CD4-positive, alpha-beta T cell treated with Interleukin-6 for 4 hours (primary cell): ENCODE measurements around the gene EPG5.
"Not testable (repeated sequence)": the region's sequence is repeated elsewhere in the genome, so short reads cannot be mapped to it uniquely, and the experiment has no call there.

Source experiments
- DNase-seq: peaks from one replicate; pipeline ENCODE4 v3.0.0-alpha.2; 2020; ENCODE audit warnings: mixed read lengths

EPG5 gene

GRCh38 chr18:45978084-45978483, 11.0 kb upstream of the EPG5 start:
- DNase-seq, result no peak

- DNase-seq, result no peak
Measured at GRCh38 chr18:45976974-45977373, 9.8 kb upstream of the EPG5 start.

GRCh38 chr18:45976566-45976965, 9.4 kb upstream of the EPG5 start:
- DNase-seq, result no peak

- peak; percentile 78 for DNase-seq
Measured at GRCh38 chr18:45974088-45974536, 7.0 kb upstream of the EPG5 start.

- not testable (repeated sequence) for DNase-seq
Measured at GRCh38 chr18:45964913-45965312, 2.2 kb downstream of the EPG5 start.

- peak; percentile 14 for DNase-seq
Measured at GRCh38 chr18:45962866-45963265, 4.3 kb downstream of the EPG5 start.

- DNase-seq, result peak; percentile 58
Measured at GRCh38 chr18:45962461-45962860, 4.7 kb downstream of the EPG5 start.

- not testable (repeated sequence) for DNase-seq
Measured at GRCh38 chr18:45959484-45959883, 7.6 kb downstream of the EPG5 start.

- DNase-seq, result no peak
Measured at GRCh38 chr18:45958730-45959129, 8.4 kb downstream of the EPG5 start.

GRCh38 chr18:45958027-45958426, 9.1 kb downstream of the EPG5 start:
- no peak for DNase-seq

GRCh38 chr18:45957100-45957499, 10.0 kb downstream of the EPG5 start:
- DNase-seq, result no peak

- DNase-seq, result no peak
Measured at GRCh38 chr18:45954070-45954934, 12.8 kb downstream of the EPG5 start.

- no peak for DNase-seq
Measured at GRCh38 chr18:45951016-45951714, 16.0 kb downstream of the EPG5 start.

GRCh38 chr18:45945669-45946068, 21.5 kb downstream of the EPG5 start:
- no peak for DNase-seq

GRCh38 chr18:45940724-45941123, 26.4 kb downstream of the EPG5 start:
- no peak for DNase-seq

GRCh38 chr18:45939236-45939635, 27.9 kb downstream of the EPG5 start:
- no peak for DNase-seq

- DNase-seq, result no peak
Measured at GRCh38 chr18:45938488-45938935, 28.6 kb downstream of the EPG5 start.

GRCh38 chr18:45935591-45936335, 31.4 kb downstream of the EPG5 start:
- DNase-seq, result no peak

GRCh38 chr18:45932708-45933107, 34.4 kb downstream of the EPG5 start:
- DNase-seq, result no peak

- no peak for DNase-seq
Measured at GRCh38 chr18:45930963-45931362, 36.2 kb downstream of the EPG5 start.

- no peak for DNase-seq
Measured at GRCh38 chr18:45926691-45927090, 40.4 kb downstream of the EPG5 start.

GRCh38 chr18:45926085-45926484, 41.0 kb downstream of the EPG5 start:
- no peak for DNase-seq

- DNase-seq, result no peak
Measured at GRCh38 chr18:45923138-45923537, 44.0 kb downstream of the EPG5 start.
